WTC11 (cell line): ENCODE results near the gene OXSM.

ENCODE experiments used
- KAT7 ChIP-seq: sonication (generic); formaldehyde crosslinking; IDR thresholded peaks from 2 replicates; pipeline ENCODE4 v1.8.1; 2023; ENCODE audit warnings: missing genetic modification reagents, mild to moderate bottlenecking, borderline replicate concordance
- TF ChIP-seq, protein P1 (sequence below): sonication (generic); formaldehyde crosslinking; IDR thresholded peaks from 2 replicates; pipeline ENCODE4 v1.8.0; 2022; ENCODE audit warnings: mild to moderate bottlenecking, missing genetic modification reagents
- TF ChIP-seq, protein P2 (sequence below): fragments of 200-600 bp; IDR thresholded peaks from 2 replicates; pipeline ENCODE4 v1.8.0; 2022; ENCODE audit warnings: antibody characterized with exemption
- TF ChIP-seq, protein P3 (sequence below): sonication (generic); formaldehyde crosslinking; IDR thresholded peaks from 2 replicates; pipeline ENCODE4 v1.8.1; 2022; ENCODE audit warnings: low read depth, missing genetic modification reagents, borderline replicate concordance

DNA sequence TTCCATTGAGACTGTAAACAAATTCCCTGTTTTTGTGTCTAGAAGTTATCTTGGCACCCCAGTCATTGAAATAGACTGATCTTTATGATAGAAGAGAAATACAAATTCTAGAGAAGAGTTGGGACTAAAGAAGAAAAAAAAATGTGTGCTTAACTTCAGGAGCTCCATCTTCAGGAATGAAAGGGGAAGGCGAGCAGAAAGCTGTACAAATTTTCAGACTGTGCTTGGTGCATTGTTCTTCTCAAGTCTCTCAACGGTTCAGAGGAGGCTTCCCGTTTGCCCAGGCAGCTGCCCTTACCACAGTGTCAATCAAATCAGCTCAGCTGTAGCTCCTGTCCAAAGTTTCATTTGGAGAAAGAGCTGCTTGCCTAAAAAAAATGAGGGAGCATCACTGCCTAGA is 41.7 kb downstream of the OXSM start:
- TF ChIP-seq, protein P1, sequence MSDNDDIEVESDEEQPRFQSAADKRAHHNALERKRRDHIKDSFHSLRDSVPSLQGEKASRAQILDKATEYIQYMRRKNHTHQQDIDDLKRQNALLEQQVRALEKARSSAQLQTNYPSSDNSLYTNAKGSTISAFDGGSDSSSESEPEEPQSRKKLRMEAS (CRISPR knock-in tag) = no peak
- TF ChIP-seq, protein P2, sequence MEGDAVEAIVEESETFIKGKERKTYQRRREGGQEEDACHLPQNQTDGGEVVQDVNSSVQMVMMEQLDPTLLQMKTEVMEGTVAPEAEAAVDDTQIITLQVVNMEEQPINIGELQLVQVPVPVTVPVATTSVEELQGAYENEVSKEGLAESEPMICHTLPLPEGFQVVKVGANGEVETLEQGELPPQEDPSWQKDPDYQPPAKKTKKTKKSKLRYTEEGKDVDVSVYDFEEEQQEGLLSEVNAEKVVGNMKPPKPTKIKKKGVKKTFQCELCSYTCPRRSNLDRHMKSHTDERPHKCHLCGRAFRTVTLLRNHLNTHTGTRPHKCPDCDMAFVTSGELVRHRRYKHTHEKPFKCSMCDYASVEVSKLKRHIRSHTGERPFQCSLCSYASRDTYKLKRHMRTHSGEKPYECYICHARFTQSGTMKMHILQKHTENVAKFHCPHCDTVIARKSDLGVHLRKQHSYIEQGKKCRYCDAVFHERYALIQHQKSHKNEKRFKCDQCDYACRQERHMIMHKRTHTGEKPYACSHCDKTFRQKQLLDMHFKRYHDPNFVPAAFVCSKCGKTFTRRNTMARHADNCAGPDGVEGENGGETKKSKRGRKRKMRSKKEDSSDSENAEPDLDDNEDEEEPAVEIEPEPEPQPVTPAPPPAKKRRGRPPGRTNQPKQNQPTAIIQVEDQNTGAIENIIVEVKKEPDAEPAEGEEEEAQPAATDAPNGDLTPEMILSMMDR = no peak
- no peak for TF ChIP-seq KAT7 (CRISPR knock-in tag)
- TF ChIP-seq, protein P3, sequence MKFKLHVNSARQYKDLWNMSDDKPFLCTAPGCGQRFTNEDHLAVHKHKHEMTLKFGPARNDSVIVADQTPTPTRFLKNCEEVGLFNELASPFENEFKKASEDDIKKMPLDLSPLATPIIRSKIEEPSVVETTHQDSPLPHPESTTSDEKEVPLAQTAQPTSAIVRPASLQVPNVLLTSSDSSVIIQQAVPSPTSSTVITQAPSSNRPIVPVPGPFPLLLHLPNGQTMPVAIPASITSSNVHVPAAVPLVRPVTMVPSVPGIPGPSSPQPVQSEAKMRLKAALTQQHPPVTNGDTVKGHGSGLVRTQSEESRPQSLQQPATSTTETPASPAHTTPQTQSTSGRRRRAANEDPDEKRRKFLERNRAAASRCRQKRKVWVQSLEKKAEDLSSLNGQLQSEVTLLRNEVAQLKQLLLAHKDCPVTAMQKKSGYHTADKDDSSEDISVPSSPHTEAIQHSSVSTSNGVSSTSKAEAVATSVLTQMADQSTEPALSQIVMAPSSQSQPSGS = no peak
